PC-9 (cell line): ENCODE data around the gene JMJD1C.

ENCODE experiments used
- CTCF ChIP-seq: fragments of 200-600 bp; sonication (generic); conservative IDR thresholded peaks from 2 replicates; pipeline ENCODE4 v1.6.1; 2017; ENCODE audit warnings: mixed run types, antibody characterized with exemption, mild to moderate bottlenecking, moderate library complexity
- EZH2 ChIP-seq: fragments of 200-600 bp; sonication (generic); IDR thresholded peaks from 2 replicates; pipeline ENCODE4 v1.8.0; 2017; ENCODE audit warnings: antibody characterized with exemption, low read depth

- TF ChIP-seq CTCF (no peak), EZH2 (no peak)
These were observed 82.6 kb downstream of the JMJD1C start for GRCh38 chr10:63383141-63383540.
